HG03280 (cell line): ENCODE measurements around the gene MYF6.
"Not testable (repeated sequence)": the region's sequence is repeated elsewhere in the genome, so short reads cannot be mapped to it uniquely, and the experiment has no call there.

Experiments
- ATAC-seq: cut with Tn5 transposase; IDR thresholded peaks from one replicate; pipeline ENCODE4 v1.9.1; 2021; ENCODE audit warnings: mild to moderate bottlenecking, moderate library complexity; ENCODE audit not compliant: unreplicated experiment

The MYF6 gene

DNA sequence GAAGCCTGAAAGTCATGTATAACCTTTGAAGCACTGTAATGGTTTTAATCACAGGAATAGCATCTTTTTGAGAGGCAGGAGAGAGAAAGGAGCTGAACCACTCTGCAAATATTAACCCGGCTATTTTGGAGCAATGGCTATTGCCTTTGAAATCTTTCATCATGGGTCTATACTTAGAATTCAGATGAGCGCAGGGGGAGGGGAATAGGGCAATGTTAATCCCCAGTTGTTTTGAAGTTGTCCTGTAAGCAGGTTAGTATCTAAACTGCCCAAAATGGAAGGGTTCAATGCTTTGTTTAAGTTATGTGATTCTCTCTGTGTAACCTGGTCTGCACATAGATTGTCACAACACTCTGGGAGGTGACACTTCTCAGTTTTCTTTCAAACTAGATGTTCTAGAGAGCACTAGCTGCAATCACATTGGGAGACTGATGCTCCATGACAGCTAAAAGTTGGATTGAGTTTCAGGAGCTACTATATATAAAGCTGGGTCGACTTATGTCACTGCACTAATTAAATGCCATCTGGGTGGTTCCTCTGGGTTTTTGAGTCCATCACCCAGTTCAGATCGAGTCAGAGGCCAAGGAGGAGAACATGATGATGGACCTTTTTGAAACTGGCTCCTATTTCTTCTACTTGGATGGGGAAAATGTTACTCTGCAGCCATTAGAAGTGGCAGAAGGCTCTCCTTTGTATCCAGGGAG lies at the start of gene MYF6:
TSS of gene MYF6 (plus strand) at position 509 of the 704 bp plus-strand sequence. CDS start at position 595, 86 bp downstream.
- ATAC-seq, result no peak

DNA sequence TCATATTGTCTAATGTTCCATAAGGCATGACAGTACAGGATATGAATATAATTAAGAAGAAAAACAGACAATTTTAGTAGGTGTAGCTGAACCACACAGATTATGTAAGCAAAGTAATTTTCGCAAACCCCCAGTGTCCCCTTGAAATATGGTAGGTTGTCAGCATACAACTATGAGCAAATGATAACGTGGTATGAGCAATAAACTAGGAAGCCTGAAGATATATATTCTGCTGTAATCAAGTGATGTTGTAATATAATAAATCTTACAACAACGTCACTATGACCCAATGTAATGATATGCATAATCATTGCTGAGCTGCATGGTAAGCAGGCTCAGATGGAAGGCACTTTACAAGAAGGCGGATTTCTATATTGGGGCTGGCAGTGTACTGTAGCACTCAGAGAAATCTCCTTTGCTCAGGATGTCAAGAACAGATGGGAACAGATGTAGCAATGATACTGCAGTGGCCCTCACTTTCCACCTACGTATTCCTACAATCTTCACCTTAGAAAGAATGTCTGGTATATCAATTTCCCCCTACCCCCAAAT lies 47.8 kb upstream of the MYF6 start:
- no peak for ATAC-seq

DNA sequence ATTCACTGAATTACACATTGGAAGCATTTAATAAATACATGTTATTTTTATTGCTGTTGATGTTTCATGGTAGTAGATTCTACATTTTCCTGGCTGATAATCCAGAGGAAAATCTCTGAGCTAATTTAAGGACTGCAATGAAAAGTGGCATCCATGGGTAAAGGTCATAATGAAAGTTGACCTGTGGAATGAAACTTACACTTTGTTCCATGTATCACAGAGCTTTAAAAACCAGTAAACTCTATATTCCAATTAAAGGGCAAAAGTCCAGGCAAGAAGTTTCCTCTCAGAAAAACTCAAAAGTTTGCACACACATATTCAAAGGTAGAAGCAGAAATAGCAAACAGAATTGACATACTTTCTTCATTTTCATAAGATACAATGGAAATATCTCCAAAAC lies 44.8 kb upstream of the MYF6 start:
- ATAC-seq, result no peak

DNA sequence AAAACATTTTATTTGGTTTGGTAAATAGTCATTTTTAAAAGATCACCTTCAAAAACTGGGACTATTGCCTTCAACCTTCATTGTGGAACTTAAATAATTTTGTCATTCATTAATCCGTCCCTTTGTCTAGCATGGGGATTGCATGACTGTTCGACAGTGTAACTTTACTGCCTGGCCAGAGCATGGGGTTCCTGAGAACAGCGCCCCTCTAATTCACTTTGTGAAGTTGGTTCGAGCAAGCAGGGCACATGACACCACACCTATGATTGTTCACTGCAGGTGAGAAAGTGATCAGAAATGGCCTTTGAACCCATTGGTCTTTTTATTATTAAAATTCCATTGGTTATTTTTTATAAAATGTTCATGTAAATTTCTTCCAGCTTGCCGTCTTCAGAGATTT lies 37.2 kb upstream of the MYF6 start:
- no peak for ATAC-seq

DNA sequence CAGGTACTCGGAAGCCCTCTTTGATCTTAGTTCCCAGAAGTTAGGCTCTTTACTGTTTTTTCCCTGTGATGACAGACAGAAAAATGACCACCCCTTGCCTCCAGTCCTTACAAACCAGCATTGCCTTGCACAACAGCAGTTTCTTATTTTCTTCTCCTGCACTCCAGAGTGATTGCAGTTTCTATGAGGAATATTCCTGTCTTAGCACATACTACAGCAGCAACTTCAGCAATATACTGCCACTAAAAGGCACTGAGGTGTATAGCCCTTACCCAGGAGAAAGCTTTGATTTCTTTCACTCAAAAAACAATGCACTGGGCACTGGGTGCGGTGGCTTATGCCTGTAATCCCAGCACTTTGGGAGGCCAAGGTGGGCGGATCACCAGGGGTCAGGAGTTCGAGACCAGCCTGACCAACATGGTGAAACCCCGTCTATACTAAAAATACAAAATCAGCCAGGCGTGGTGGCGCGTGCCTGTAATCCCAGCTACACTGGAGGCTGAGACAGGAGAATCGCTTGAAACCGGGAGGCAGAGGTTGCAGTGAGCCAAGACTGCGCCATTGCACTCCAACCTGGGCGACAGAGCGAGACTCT lies 31.3 kb upstream of the MYF6 start:
- ATAC-seq, result not testable (repeated sequence)

DNA sequence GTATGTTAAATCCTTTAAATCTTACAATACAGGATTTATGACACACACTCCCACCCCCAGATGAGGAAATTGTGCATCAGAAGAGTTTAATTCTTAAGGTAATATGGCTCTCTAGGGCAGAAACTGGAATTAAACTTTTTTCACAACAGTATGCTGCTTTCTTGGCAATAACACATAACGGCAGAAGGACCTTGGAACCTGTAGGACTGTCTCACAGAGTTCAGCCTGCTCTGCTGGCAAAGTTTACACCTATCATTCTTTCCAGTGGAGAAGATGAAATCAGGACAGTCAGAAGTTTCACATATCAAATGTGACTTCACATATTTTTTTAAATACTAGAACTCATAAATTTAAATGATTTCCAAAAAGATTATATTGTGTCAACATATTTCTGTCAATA lies 30.6 kb upstream of the MYF6 start:
- no peak for ATAC-seq

DNA sequence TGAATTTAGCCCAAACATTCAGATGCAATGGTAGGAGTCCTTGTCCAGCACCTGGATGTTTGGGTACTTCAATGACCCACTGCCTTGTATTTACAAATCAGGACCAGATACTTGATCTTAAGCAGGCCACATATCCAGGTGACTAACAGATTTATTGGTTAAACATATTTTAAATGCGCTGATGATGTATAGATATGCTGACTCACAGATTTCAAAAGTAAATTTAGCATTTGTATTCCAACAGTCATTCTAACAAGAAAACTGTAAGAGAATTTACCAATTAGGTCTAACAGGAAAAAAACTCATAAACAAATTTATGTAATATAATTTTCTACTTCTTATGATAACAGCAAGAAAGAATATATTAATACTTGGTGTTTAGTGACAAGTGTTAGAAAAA lies 29.4 kb upstream of the MYF6 start:
- no peak for ATAC-seq

DNA sequence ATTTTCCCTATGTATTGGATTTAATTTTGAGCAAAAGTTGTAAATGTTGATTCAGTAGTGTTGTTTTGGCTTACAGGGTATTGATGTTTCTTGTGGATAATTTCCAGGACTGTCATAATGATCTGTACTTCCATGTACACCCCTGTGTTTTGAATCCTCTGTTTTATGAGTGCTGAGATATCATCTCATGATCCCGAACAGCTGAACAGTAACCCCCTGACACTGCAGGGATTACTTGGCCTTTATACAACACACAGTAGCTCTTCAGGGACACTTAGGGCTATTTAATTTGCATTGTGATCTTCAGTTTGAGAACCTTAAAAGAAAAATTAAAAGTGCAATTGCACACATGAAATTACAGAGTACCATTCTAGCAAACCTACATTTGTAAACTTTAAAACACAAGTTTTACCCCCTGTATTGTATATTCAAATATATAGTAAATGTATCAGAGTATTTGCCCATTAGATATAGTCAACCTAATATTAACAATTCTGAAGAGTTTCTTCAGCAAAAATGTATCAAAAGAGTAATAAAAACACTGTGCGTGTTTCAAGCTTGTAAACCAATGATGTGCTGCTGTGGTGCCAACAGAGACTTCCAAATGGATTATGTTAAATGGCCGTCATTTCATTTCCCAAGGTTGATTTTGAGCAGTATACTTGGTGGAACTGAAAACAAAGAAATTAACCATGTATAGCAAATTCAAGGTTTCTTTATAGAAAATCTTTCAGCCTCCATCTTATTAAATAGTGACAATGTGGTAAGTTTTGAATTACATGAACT lies 27.9 kb upstream of the MYF6 start:
- ATAC-seq, result no peak

DNA sequence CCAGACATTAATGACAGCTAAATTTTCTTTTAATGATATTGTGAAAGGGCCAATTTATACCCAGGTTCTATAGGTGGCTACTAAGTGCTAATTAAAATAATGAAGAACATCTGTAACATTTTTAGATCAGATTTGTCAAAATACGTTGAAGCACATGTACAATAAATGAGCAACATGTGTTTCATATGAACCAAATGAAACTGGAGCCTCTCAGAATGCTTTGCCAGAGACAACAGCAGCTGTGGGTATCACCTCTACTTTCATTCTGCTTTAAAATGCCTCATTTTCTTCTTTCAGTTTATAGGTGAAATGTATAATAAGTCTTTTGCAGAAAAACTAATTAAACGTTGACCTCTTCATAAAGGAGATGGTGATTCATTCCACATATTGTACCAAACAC lies 26.1 kb upstream of the MYF6 start:
- peak; percentile 94 for ATAC-seq

DNA sequence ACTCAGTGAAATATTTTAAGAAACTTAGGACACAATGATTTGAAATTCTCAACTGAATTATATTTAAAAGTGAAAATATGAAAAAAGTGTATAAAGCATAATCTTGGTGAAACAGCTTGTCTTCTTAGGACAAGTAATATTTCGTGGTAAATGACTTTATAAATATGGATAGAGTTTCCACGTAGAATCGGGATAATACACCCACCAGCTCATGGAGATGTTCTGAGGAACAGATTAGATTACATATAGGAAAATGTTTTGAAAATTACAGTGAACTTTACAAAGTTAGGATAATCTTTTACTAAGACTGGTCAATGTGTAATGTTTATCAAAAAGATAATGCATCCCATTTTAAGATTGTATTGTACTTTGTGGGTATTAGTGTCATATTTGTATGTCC lies 25.6 kb upstream of the MYF6 start:
- ATAC-seq, result no peak

DNA sequence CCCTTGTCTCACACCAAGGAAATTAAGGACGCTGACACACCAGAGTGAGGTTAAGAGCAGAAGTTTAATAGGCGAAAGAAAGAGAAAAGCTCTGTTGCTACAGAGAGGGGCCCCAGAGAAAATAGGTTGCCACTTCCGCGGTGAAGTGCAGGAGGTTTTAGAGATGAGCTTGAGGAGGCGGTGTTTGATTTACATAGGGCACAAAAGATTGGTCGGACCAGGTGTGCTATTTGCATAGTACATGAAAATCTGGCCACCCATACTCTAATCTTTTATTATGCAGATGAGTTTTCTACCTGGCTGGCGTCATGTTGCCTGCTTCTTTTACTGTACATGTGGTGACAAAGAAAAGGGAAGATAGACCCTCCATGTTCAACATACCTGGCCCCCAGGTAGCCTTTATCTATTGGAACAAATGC lies 23.3 kb upstream of the MYF6 start:
- no peak for ATAC-seq

DNA sequence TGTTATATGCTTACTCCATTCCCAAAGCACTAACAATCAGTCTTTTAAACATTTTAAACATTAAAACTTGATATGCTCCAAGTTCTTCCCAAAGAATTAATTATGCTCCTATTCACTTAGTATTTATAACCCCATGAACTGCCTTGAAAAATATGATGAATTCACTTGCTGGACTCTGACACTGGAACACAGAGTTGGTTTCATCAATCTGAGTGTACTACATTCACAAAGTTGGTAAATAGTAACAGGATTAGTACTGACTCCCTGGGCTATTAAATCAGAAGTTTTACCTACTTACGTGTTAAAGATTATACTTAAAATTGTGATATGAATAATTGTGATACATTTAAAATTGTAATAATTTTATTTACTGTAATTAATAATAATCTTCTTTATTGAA lies 17.3 kb upstream of the MYF6 start:
- no peak for ATAC-seq

DNA sequence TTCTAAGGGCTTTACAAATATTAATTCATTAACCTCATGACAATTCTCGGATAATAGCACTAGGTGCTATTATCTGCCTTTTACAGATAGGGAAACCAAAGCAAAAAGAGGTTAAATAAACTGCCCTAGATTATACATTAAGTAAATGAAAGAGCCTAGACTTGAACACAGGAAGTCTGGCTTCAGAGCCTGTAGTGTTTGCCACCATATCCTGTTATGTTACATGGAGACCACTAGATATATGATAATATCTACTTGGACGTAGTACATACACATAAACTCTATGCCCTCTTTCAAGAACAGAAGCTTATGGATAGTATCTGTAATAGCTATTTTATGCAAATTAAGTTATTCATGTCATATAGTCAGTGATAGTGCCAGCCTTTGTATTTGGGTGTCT lies 16.9 kb upstream of the MYF6 start:
- no peak for ATAC-seq

DNA sequence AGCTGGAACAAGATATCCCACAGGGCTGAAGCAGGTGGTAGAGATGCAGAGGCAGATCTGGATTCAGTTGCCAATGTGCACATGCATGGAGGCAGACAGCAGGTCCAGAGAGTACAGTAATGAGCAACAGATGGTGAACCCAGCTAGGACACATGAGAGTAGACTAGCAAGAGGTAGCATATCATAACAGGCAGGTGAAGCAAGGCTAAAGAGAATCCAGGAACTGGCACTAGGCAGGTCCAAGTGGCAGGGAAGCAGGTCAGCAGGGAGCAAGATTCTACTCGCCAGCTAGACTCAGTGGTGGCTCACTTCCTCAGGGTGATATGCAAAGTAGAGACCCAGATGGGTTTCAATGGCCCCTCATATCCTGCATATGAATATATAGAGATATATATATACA lies 15.3 kb upstream of the MYF6 start:
- ATAC-seq, result peak; percentile 64

DNA sequence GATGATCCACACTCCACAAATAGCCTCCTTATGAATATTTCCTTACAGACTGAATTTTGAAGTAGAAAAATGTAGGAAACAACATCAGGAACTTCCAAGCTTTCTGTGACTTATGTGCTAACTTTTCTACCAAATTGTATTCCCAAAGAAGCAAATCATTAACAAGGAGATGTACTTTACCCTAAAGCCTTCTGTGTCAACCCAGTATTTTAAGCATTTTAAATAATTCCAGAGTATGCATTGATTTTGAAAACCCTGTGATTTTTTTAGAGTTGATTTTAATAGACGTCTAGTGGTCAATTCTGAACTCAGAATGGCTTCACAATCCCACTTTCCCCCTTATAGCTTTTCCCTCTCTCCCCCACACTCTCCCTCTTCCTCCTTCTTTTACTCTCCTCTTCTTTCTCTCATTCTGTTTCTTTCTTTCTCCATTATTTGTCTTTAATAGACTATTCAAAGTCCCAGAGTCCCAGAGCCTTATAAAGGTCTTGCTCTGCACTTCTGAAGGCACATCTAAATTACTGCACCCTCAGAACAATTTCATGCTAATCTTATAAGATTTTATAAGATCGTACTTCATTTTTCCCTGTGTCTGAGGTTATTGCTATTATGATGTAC lies 10.1 kb upstream of the MYF6 start:
- ATAC-seq, result no peak

DNA sequence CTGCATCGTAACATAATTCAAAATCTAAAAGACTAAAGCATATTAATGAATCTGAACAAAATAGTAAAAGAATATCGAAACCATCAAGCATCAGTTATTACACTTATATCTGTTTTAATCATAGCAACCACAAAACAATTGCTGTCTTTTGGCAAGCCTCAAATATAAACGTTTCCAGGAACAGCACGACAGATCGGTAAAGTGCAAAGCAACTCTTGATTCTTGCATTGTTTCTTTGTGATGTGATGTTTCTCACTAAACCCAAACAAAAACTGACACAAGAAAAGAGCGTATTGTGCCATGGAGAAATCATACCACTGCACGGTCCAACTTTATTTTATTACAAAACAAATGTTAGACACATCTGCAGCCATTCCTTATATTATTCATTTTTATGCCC lies 9.2 kb upstream of the MYF6 start:
- no peak for ATAC-seq

DNA sequence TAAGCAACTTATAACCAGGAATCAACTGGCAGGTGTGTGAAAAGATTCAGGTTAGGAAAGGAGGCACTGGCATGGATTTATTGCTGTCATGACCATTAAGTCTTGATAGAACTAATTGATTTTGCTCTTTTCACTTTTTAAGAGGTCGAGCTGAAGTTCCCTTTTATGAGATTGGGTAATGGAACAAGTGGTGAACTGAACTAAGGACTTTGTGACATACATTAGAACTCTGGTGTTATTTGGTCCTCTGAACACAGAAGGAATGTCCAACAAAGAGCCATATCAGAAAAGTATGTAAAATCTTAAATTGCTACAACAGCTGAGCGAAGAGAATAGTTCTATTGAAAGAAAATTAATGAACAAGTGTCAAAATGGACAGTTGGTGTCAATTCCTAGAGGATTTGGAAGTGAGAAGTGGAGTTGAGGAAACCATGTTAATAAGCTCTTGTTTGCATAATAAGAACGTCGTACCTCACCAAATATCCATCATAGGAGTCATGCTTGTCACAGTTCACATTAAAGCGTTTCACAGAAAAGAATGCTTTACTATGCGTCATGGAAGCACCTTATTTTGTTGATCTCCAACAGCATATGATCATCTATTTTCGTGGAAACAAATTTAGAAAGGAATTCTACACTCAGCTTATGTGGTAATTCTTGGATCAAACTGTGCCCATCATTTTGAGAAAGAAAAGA lies 8.4 kb upstream of the MYF6 start:
- no peak for ATAC-seq

DNA sequence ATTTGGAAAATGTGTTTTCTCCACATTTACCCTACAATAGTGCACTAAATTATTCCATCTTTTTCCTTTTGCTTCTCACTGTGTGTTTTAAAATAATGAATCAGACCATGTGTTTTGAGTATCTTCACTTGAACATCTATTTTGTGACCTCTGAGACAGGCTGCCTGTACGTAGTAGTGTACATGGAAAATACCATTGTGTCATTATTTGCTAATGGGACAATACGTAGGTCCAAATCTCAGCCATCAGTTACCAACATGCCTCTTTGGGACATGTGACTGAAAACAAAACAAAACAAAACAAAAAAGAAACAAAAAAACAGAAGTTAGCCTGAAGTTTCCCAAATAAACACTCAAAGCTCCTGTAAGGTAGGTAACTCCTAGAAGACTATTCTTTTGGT lies 7.1 kb upstream of the MYF6 start:
- no peak for ATAC-seq

DNA sequence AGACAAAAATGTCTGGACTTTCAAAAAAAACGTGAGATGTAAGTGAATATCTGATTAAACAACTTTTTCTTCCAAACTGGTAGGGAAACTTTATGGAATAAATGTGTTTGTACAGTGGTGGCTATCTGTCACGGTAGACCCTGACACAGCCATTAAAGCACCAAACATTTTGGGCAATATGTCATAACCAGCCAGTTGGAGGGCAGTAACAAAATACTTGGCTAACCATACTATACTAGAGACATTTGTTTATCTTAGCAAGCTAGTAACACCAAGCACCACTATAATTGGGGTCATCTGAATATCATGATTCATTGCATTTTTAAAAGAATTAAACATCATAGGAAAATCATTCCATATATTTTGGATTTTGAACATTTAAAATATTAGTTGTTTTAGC lies 6.0 kb upstream of the MYF6 start:
- ATAC-seq, result no peak

DNA sequence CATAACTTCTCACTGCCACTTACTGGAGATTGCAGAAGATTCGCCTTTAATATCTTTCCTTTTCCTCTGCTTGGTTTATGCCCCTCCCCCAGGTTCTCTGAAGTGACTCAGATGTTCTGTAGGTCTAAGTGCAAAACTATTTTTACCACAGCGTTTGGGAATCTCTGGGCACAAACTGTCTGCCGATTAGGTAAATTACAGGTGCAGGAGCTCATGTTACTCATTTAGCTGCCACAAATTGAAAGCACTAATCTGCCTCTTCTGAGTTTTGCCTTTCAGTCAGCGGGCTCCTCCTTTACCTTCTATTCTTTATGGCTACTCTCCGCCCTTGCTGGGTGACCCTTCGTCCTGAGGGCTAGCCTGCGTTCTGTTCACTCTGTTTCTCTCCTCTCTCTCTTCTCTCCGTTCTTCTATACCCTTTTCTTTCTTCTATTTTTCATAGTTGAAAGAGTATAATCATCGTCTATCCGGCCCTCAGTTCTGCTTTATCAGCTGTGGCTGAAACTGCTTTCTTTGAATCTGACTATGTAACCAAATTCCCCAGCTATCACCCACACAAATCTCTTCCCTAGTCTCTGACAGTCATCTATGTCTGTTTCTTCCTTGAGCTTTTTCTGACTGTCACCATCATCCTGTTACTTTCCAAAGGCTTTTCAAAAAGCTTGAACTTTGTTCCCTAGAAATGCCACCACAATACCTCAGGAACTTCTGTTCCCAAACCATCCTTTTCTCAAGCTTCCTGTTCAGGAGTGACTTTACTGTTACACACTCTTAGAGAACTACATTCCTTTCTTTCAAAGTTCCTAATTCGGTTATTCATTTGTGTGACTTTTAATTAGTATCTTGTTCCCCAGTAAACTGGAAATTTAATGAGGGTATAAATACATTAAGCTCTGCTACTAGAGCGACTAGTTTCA lies 4.3 kb upstream of the MYF6 start:
- ATAC-seq, result peak; percentile 80
